HFFc6 (cell line): ENCODE measurements around the gene SYPL1. TPM values are rescaled to one million over a fixed set of nuclear protein-coding genes. Genes with fewer than 3 reads are reported as not detected.

Experiments used
- DNase-seq: peaks from one replicate; pipeline ENCODE4 v3.0.0-alpha.2; 2018
- H3K27ac Mint-ChIP-seq: 2 replicates; pipeline ENCODE4 v1.8.0; 2020; ENCODE audit warnings: mild to moderate bottlenecking, mixed read lengths
- H3K27me3 Mint-ChIP-seq: 2 replicates; pipeline ENCODE4 v1.8.0; 2021; ENCODE audit warnings: mild to moderate bottlenecking, moderate library complexity, mixed read lengths; ENCODE audit not compliant: insufficient read depth
- H3K36me3 Mint-ChIP-seq: 2 replicates; pipeline ENCODE4 v1.8.0; 2021; ENCODE audit warnings: low read depth, mixed read lengths
- H3K4me1 Mint-ChIP-seq: 2 replicates; pipeline ENCODE4 v1.8.0; 2020; ENCODE audit warnings: low read depth, mixed read lengths
- H3K4me3 Mint-ChIP-seq: 2 replicates; pipeline ENCODE4 v1.8.0; 2020; ENCODE audit warnings: mild to moderate bottlenecking, moderate library complexity, mixed read lengths
- H3K9me3 Mint-ChIP-seq: 2 replicates; pipeline ENCODE4 v1.8.0; 2020; ENCODE audit warnings: mild to moderate bottlenecking, mixed read lengths
- total RNA-seq, 6 experiments: library from RNA; stranded (reverse); fragmentation: NEBNext Ultra II Directional; extraction: Animal tissue kit (Norgen Biotek cat#: 25700); gene quantifications; 2 replicates in 1 of 6; 3 replicates in 5 of 6; pipeline ENCODE4 v1.2.3, GENCODE V29; 2021
- TF ChIP-seq, protein P1 (sequence below): fragments of 200-600 bp; sonication (generic); IDR thresholded peaks from 2 replicates; pipeline ENCODE4 v1.5.0; 2021; ENCODE audit warnings: antibody characterized with exemption, mild to moderate bottlenecking

SYPL1 gene
- total RNA-seq, 6 experiments from 2014 or later: 66.5 to 84.0 (median 74.6) TPM

DNA sequence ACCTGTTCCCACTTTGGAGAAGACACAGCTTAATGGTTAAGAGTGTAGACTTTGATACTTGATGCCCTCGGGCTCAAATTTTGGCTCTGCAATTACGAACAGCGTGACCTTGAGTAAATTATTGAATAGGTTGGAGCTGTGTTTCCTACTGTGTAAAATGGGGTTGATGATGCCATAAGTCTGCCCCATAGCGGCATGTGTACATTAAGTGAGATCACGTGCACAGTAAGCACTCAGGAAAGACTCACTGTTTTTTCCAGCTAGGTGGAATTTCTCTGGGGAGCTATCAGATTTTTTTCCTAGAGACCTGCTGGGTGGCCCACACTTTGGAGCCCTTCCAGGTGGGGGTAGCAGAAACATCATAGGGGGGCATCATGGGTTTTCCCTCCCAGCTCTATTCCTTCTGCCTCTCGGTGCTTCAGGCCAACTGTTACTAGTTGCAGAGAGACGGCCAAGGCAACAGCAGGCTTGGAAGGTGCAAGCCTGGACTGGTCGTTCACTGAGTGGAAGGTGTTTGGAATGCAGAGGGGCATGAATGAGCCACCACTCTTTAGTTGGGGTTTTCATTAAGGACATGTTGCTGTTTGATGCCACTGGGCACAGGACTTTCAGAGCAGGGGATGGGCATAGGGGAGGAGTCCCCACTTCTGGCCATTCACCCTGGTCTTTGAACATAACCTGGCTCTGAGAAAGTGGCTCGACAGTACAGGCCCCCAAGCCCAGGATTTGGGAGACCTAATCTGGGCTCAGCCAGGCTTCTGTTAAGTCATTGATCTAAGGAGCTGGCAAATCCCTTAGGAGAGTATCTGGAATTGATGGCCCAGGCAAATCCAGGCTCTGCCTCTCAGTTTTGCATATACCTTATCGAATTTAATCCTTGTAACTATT lies 64.0 kb downstream of the SYPL1 start:
- Mint-ChIP-seq H3K27me3 (peaks cover 6% of the 10 kb centered on the region), H3K36me3 (no peaks in the 10 kb centered on the region), H3K27ac (no peak overlapping the region), H3K9me3 (no peaks in the 10 kb centered on the region), H3K4me3 (no peak overlapping the region), H3K4me1 (peaks cover 29% of the 10 kb centered on the region)
- no peak for DNase-seq
- TF ChIP-seq, protein P1, sequence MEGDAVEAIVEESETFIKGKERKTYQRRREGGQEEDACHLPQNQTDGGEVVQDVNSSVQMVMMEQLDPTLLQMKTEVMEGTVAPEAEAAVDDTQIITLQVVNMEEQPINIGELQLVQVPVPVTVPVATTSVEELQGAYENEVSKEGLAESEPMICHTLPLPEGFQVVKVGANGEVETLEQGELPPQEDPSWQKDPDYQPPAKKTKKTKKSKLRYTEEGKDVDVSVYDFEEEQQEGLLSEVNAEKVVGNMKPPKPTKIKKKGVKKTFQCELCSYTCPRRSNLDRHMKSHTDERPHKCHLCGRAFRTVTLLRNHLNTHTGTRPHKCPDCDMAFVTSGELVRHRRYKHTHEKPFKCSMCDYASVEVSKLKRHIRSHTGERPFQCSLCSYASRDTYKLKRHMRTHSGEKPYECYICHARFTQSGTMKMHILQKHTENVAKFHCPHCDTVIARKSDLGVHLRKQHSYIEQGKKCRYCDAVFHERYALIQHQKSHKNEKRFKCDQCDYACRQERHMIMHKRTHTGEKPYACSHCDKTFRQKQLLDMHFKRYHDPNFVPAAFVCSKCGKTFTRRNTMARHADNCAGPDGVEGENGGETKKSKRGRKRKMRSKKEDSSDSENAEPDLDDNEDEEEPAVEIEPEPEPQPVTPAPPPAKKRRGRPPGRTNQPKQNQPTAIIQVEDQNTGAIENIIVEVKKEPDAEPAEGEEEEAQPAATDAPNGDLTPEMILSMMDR: no peak

DNA sequence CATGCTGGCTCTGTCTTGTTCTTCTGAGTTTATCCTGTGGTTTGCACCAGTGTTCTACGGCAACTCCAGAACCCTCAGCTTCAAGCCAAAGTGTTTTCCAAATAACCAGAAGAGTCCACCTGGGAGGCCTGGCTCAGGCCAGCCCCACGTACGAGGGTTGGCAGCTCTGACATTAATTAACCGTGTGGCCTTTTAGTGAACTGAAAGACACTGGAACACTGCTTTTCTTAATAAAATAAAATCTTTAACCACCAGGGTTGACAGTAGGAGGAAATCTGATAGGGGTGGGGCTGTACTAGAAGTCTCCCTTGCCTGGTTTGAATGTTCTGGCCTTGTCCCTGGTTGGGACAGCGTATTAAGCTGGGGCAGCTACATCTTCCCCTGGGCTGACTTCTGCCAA lies 64.9 kb downstream of the SYPL1 start:
- Mint-ChIP-seq H3K4me3 (no peak overlapping the region), H3K4me1 (peaks cover 38% of the 10 kb centered on the region), H3K9me3 (no peaks in the 10 kb centered on the region), H3K27me3 (peaks cover 11% of the 10 kb centered on the region), H3K36me3 (no peaks in the 10 kb centered on the region), H3K27ac (no peak overlapping the region)
- TF ChIP-seq, protein P1: no peak
- DNase-seq: no peak

DNA sequence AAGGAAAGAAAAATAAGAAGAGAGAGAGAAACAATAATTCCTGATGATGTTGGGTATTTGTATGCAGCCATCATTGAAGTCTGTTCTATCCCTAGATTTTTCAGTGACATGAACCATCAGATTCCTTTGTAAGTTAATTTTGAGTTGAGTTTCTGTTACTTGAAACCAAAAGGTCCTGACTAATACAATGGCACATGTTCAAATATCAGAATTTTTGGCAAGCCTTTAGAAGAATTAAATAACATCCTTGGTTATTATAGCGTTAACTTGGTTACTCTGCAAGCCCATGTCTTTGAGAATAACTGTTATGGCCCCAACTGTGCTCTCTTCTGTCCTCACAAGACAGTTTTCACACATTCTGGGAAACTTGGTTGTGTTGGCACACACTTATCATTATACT lies 66.5 kb downstream of the SYPL1 start:
- Mint-ChIP-seq H3K27me3 (peaks cover 7% of the 10 kb centered on the region), H3K9me3 (no peaks in the 10 kb centered on the region), H3K27ac (no peak overlapping the region), H3K36me3 (no peaks in the 10 kb centered on the region), H3K4me1 (peaks cover 45% of the 10 kb centered on the region), H3K4me3 (no peak overlapping the region)
- peak; percentile 12 for DNase-seq
- TF ChIP-seq, protein P1: no peak

DNA sequence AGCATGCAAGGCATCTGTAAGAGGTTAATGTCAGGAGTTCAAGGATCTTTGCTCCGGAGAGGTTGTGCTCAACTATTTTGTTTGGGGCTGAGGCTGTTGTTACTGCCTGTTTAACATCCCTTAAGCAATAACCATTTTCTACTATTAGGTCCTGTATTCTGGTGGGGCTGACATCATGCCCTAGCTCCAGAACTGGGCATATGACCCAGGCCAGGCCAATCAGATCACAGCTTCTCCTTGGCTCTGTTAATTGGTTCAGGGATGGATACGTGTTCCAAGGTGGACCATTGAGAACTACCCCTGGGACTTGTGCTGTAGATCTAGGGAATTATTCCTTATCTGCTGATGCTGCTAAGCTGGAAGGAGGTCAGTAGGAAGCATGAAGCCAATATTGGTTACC lies 67.0 kb downstream of the SYPL1 start:
- TF ChIP-seq, protein P1: no peak
- Mint-ChIP-seq H3K36me3 (no peaks in the 10 kb centered on the region), H3K4me3 (no peak overlapping the region), H3K9me3 (no peaks in the 10 kb centered on the region), H3K27ac (no peak overlapping the region), H3K4me1 (peaks cover 45% of the 10 kb centered on the region), H3K27me3 (peaks cover 7% of the 10 kb centered on the region)
- no peak for DNase-seq

DNA sequence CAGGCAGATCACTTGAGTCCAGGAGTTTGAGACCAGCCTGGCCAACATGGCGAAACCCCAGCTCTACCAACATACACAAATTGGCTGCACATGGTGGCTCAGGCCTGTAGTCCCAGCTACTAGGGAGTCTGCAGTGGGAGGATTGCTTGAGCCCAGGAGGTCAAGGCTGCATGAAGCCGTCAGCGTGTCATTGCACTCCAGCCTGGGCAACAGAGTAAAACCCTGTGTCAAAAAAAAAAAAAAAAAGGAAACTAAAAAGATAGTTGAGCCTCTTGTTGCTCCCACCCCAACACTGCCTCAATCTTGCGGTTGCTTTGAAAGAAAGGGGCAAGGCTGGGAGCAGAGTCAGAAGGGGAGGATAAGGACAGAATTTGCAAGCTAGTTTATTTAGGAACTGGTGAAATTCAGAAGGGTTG lies 69.9 kb downstream of the SYPL1 start:
- Mint-ChIP-seq H3K27ac (no peak overlapping the region), H3K4me1 (peaks cover 59% of the 10 kb centered on the region), H3K4me3 (peak overlapping the region; percentile 35; the same call in 1 of the 2 replicates), H3K9me3 (no peaks in the 10 kb centered on the region), H3K36me3 (no peaks in the 10 kb centered on the region), H3K27me3 (peaks cover 5% of the 10 kb centered on the region)
- DNase-seq: no peak
- TF ChIP-seq, protein P1: no peak
